Uterus (tissue), 2 donors: ENCODE results near the gene CAPN15.

Experiments used
- POLR2A ChIP-seq, 2 donors: fragments of 450-650 bp; IDR thresholded peaks; one replicate each; pipeline ENCODE4 v1.6.1; 2016; ENCODE audit warnings: antibody characterized with exemption in 2 of 2, mild to moderate bottlenecking in 1 of 2, moderate library complexity in 1 of 2
- TF ChIP-seq, protein P1 (sequence below), 4 experiments: fragments of 200-600 bp in 2 of 4; fragments of 450-650 bp in 2 of 4; sonication (generic) in 2 of 4; IDR thresholded peaks; one replicate each; pipeline ENCODE4 v1.5.1; 2016 to 2019; ENCODE audit warnings: antibody characterized with exemption in 4 of 4, mild to moderate bottlenecking in 2 of 4, moderate library complexity in 1 of 4

DNA sequence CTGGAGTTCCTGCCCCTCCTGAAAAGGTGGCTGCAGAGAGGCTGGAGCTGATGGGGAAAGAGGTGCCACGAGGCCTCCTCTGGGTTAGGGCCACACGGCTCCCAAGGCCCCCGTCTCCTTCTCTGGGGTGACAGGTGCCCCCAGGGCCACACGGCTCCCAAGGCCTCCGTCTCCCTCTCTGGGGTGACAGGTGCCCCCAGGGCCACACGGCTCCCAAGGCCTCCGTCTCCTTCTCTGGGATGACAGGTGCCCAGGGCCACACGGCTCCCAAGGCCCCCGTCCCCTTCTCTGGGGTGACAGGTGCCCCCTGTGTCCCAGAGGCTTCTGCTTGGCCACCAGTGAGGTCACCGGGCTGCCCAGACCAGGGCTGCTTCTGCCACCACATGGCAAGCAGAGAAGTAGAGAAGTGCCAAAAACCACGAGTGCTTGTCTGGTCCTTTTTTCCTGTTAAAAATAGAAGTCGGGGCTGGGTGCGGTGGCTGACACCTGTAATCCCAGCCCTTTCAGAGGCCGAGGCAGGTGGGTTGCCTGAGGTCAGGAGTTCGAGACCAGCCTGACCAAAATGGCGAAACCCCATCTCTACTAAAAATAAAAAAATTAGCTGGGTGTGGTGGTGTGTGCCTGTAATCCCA, 4.1 kb downstream of the CAPN15 start:
- TF ChIP-seq, protein P1, sequence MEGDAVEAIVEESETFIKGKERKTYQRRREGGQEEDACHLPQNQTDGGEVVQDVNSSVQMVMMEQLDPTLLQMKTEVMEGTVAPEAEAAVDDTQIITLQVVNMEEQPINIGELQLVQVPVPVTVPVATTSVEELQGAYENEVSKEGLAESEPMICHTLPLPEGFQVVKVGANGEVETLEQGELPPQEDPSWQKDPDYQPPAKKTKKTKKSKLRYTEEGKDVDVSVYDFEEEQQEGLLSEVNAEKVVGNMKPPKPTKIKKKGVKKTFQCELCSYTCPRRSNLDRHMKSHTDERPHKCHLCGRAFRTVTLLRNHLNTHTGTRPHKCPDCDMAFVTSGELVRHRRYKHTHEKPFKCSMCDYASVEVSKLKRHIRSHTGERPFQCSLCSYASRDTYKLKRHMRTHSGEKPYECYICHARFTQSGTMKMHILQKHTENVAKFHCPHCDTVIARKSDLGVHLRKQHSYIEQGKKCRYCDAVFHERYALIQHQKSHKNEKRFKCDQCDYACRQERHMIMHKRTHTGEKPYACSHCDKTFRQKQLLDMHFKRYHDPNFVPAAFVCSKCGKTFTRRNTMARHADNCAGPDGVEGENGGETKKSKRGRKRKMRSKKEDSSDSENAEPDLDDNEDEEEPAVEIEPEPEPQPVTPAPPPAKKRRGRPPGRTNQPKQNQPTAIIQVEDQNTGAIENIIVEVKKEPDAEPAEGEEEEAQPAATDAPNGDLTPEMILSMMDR (IDR thresholded peaks at IDR 0.05), result no peak
- TF ChIP-seq POLR2A (IDR thresholded peaks at IDR 0.05), result no peak
